ENCODE data around the gene GALNT2. TPM values are rescaled to one million over a fixed set of nuclear protein-coding genes. Genes with fewer than 3 reads are reported as not detected.

Gene GALNT2
- total and polyA plus RNA-seq, 2 of the 13 experiments (the other 11 are each of a cell fraction or from before 2014, with no cell fraction given), result 39.3 to 39.6 TPM

GRCh38 chr1:230082211-230082610, 15.2 kb downstream of the GALNT2 start:
- intact Hi-C loops (cut with micrococcal nuclease; ENCODE audit: unreplicated experiment) (no loop called here), in situ Hi-C loops (cut with HindIII; ENCODE audit: extremely low pct_ligation_motif_present, low pct_unique_long_range_greater_than_20kb) (no loop called here)
- POLR2A ChIA-PET, result no interaction called here
- Histone ChIP-seq H3K27ac (ENCODE audit: extremely low read length, insufficient read depth, low read length) (no peak overlapping the region), H2AFZ (ENCODE audit: low read length) (no peak overlapping the region), H3K27me3 (ENCODE audit: control insufficient read depth in 1 of 2, insufficient read depth in 2 of 2, low read length in 2 of 2) (no peaks in the 10 kb centered on the region), H3K4me1 (ENCODE audit: insufficient read depth, low read length) (peaks cover 16% of the 10 kb centered on the region), H3K9me3 (ENCODE audit: low read length) (no peaks in the 10 kb centered on the region), H3K4me3 (replicated peaks in 1 of 3; ENCODE audit: insufficient read depth in 1 of 3, low read depth in 2 of 3, low read length in 3 of 3) (no peak overlapping the region), H3K9ac (ENCODE audit: insufficient read depth, low read depth, low read length) (no peak overlapping the region), H3K4me2 (ENCODE audit: low read depth, low read length) (no peak overlapping the region), H3K79me2 (ENCODE audit: insufficient read depth, low read length) (peaks cover 85% of the 10 kb centered on the region), H3K36me3 (replicated peaks in 1 of 2; ENCODE audit: control insufficient read depth in 1 of 2, insufficient read depth in 2 of 2, low read length in 2 of 2) (peaks cover 1 to 7% of the 10 kb centered on the region in 2 experiments; a peak in 3 of 5 replicates), H4K20me1 (ENCODE audit: insufficient read depth, low read length) (peaks cover 27% of the 10 kb centered on the region; the same call in 1 of the 2 replicates)
- DNase-seq (ENCODE audit: low spot score) (no peak), FAIRE-seq (no peak), ATAC-seq (no peak)
- CTCF ChIA-PET (ENCODE audit: low intra/inter-chr PET ratio, low total read pairs), result no interaction called here
- 98% methylated on average over 4 of the region's 4 CpGs for WGBS (ENCODE audit: low lambda C conversion rate)
- no TSS peak for BruUV-seq (replicated peaks)
- TF ChIP-seq ZNF772 (CRISPR knock-in tag; IDR thresholded peaks at IDR 0.05) (no peak), DMTF1 (CRISPR knock-in tag; IDR thresholded peaks at IDR 0.05) (no peak), PCBP1 (IDR thresholded peaks at IDR 0.05; ENCODE audit: borderline replicate concordance, low read depth, low read length) (no peak), ELF1 (CRISPR knock-in tag; IDR thresholded peaks at IDR 0.05) (no peak), NFIC (IDR thresholded peaks at IDR 0.05; ENCODE audit: low read length) (no peak), HNRNPK (IDR thresholded peaks at IDR 0.05; ENCODE audit: low read depth, low read length, poor library complexity, severe bottlenecking) (no peak), AGO2 (optimal IDR thresholded peaks at IDR 0.05; ENCODE audit: low read depth, low read length) (no peak), ZNF609 (CRISPR knock-in tag; IDR thresholded peaks at IDR 0.05; ENCODE audit: borderline replicate concordance) (no peak), RNF219 (CRISPR knock-in tag; IDR thresholded peaks at IDR 0.05) (no peak), ZSCAN9 (CRISPR knock-in tag; IDR thresholded peaks at IDR 0.05; ENCODE audit: borderline replicate concordance) (no peak), JDP2 (CRISPR knock-in tag; IDR thresholded peaks at IDR 0.05; ENCODE audit: borderline replicate concordance) (no peak), ZNF18 (CRISPR knock-in tag; IDR thresholded peaks at IDR 0.05; ENCODE audit: insufficient replicate concordance) (no peak), CREB1 (IDR thresholded peaks at IDR 0.05) (no peak), CREB1 (CRISPR knock-in tag; IDR thresholded peaks at IDR 0.05) (no peak), ZNF891 (CRISPR knock-in tag; IDR thresholded peaks at IDR 0.05) (no peak)

All from HepG2 (cell line).